ENCODE results near the gene TRAF7. TPM values are rescaled to one million over a fixed set of nuclear protein-coding genes. Genes with fewer than 3 reads are reported as not detected.

TRAF7 gene
- total RNA-seq, 1 donor from 2014 or later = 82.2 TPM

DNA sequence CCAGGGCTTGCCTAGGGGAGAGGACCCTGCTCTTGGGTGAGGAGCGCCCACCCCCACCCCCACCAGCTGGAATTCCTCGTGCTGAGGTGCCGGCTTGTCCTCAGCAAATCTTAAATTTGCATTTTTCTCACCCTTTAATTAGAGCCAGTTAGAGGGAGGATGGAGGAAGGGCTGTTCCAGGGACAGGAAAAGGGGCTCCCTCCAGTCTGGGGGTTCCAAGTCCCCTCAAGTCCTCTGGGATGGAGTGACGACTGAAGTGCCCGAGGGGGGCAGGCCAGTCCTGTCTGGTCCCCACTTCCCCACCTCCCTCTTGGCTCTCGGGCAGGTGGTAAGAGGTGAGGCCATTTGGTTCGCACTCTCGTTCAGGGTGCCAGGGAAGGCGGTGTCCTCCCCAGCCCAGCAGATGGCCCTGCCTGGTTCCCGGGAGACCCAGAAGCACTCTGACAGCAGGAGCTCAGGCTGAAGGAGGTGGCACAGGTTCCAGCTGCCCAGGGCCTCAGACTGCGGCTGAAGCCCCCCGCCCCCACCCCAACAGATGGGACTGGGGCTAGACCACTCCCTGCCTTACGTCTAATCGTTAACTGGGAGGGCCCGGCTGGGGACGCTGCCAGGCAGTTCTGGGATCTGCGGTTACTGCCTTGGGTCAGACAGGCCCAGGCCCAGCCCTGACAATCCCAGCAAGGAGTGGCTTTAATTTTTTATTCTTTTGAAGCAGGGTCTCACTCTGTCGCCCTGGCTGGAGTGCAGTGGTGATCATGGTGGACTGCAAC is 5.0 kb upstream of the TRAF7 start:
- Mint-ChIP-seq H3K4me1 (peaks cover 43% of the 10 kb centered on the region), H3K27ac (ENCODE audit: unreplicated experiment) (no peak overlapping the region), H3K36me3 (ENCODE audit: low read depth) (peaks cover 14% of the 10 kb centered on the region), H3K4me3 (peak overlapping the region; percentile 87), H3K27me3 (ENCODE audit: low read depth) (peaks cover 10% of the 10 kb centered on the region), H3K9me3 (no peaks in the 10 kb centered on the region)
- DNase-seq (ENCODE audit: low read depth, low spot score) = no peak
- TF ChIP-seq, protein P1, sequence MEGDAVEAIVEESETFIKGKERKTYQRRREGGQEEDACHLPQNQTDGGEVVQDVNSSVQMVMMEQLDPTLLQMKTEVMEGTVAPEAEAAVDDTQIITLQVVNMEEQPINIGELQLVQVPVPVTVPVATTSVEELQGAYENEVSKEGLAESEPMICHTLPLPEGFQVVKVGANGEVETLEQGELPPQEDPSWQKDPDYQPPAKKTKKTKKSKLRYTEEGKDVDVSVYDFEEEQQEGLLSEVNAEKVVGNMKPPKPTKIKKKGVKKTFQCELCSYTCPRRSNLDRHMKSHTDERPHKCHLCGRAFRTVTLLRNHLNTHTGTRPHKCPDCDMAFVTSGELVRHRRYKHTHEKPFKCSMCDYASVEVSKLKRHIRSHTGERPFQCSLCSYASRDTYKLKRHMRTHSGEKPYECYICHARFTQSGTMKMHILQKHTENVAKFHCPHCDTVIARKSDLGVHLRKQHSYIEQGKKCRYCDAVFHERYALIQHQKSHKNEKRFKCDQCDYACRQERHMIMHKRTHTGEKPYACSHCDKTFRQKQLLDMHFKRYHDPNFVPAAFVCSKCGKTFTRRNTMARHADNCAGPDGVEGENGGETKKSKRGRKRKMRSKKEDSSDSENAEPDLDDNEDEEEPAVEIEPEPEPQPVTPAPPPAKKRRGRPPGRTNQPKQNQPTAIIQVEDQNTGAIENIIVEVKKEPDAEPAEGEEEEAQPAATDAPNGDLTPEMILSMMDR (conservative IDR thresholded peaks at IDR 0.05) = no peak

DNA sequence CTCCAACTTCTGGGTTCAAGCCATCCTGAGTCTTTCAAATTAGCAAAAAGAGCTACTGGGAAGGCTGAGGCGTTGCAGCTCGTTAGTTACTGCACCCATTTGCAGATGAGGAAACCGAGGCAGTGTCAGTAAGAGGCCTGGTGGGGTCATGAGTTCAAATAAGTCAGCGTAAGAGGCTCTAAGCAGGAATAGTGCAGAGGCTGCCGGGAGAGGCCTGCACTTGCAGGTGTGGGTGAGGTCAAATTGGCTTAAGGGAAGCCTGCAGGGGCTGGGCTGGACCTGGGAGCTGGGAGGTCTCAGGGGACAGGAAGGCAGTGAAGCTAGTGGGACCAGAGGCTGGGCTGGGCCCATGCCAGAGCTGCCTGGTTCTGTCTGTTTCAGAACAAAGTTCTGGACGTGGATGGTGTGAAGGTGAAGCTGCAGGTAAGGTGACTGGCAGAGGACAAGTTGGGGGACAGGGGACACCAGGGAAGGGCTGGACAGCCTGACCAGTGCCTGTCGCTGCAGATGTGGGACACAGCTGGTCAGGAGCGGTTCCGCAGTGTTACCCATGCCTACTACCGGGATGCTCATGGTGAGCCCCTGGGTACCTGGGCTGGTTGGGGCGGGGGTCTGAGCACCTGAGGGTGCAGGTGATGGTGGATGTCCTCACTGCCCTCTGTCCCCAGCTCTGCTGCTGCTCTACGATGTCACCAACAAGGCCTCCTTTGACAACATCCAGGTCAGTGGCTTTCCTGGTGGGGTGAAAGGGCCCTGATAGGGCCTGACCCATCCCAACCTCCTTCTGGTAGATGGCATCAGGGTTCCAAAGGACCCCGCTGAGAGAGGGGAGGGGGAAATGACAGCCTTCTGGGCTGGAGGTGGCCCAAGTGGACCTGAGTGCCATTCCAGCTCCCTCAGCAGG is 4.1 kb upstream of the TRAF7 start:
- H3K4me1 Mint-ChIP-seq = peaks cover 48% of the 10 kb centered on the region
- H3K27me3 Mint-ChIP-seq (ENCODE audit: low read depth) = peaks cover 9% of the 10 kb centered on the region
- H3K36me3 Mint-ChIP-seq (ENCODE audit: low read depth) = peaks cover 14% of the 10 kb centered on the region
- no peaks in the 10 kb centered on the region for H3K9me3 Mint-ChIP-seq
- H3K27ac Mint-ChIP-seq (ENCODE audit: unreplicated experiment) = no peak overlapping the region
- no peak for DNase-seq (ENCODE audit: low read depth, low spot score)
- H3K4me3 Mint-ChIP-seq = peak overlapping the region; percentile 87
- TF ChIP-seq, protein P1 (conservative IDR thresholded peaks at IDR 0.05) = no peak

DNA sequence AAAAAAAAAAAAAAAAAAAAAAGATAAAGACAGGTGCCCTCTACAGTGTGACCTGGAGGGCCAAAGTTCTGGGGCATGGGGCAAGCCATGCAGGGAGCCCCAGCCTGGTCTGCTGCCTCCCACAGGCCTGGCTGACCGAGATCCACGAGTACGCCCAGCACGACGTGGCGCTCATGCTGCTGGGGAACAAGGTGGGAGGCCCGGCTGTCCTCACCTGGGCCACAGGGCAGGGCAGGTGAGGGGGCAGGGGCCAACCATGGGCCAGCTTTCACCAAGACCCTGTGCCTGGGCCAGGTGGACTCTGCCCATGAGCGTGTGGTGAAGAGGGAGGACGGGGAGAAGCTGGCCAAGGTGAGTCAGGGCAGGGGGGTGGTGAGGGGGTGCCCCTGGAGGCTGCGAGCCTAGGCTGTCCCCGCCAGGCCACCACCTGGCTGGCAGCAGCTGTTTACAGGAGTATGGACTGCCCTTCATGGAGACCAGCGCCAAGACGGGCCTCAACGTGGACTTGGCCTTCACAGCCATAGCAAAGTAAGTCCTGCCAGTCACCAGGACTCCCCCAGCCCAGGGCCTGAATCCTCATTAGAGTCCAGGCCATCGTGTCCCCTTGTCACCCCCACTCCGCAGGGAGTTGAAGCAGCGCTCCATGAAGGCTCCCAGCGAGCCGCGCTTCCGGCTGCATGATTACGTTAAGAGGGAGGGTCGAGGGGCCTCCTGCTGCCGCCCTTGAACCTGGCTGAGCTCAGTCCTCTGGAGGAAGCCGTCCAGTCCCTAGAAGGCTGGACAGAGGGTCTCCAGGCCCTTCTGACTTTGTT is 2.7 kb upstream of the TRAF7 start:
- Mint-ChIP-seq H3K4me3 (peak overlapping the region; percentile 93), H3K9me3 (no peaks in the 10 kb centered on the region), H3K27ac (ENCODE audit: unreplicated experiment) (no peak overlapping the region), H3K36me3 (ENCODE audit: low read depth) (peaks cover 14% of the 10 kb centered on the region), H3K4me1 (peaks cover 59% of the 10 kb centered on the region), H3K27me3 (ENCODE audit: low read depth) (peaks cover 7% of the 10 kb centered on the region)
- DNase-seq (ENCODE audit: low read depth, low spot score) = no peak
- TF ChIP-seq, protein P1 (conservative IDR thresholded peaks at IDR 0.05) = no peak

DNA sequence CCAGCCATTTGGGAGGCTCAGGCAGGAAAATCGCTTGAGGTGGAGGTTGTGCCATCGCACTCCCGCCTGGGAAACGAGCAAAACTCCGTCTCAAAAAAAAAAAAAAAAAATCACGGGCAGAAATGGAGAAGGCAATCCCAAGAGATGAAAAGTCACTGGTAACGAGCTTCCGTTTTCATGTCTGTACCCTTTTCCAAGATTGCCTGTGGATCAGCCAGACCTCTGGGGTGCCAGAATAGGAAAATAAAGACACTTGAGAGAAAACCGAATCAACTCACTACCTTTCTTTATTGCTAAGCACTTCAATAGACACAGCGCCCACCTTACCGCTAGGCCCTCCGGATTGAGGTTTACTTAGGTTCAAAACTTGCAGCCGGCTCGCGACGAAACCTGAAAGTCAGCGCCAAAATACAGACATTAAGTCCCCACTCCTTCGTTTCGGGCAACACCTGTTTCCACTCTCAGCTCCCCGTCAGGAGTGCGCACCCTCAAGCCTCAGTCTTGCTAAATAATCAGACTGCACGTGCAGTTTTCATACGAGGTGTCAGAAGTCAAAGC is 970 bp upstream of the TRAF7 start:
- H3K27ac Mint-ChIP-seq (ENCODE audit: unreplicated experiment) = peak overlapping the region; percentile 32
- H3K4me1 Mint-ChIP-seq = peaks cover 61% of the 10 kb centered on the region
- peaks cover 7% of the 10 kb centered on the region for H3K27me3 Mint-ChIP-seq (ENCODE audit: low read depth)
- peak overlapping the region; percentile 93 for H3K4me3 Mint-ChIP-seq
- no peak for DNase-seq (ENCODE audit: low read depth, low spot score)
- TF ChIP-seq, protein P1 (conservative IDR thresholded peaks at IDR 0.05) = no peak
- H3K9me3 Mint-ChIP-seq = no peaks in the 10 kb centered on the region
- peaks cover 14% of the 10 kb centered on the region for H3K36me3 Mint-ChIP-seq (ENCODE audit: low read depth)
